Loucy (cell line): ENCODE results near the gene MRPL38.

Experiments
- H2AFZ ChIP-seq: fragments of 200-600 bp; sonication (generic); 2 replicates; pipeline ENCODE4 v1.6.0; 2016; ENCODE audit warnings: antibody characterized with exemption, mild to moderate bottlenecking, low read length, moderate library complexity
- H3F3A ChIP-seq: fragments of 200-600 bp; 2 replicates; pipeline ENCODE4 v1.6.0; 2016; ENCODE audit warnings: antibody characterized with exemption, low read depth, mild to moderate bottlenecking
- H3K27me3 ChIP-seq: fragments of 200-600 bp; sonication (generic); 2 replicates; pipeline ENCODE4 v1.6.1; 2014; ENCODE audit warnings: low read length, mild to moderate bottlenecking; ENCODE audit not compliant: insufficient read depth, poor library complexity, severe bottlenecking
- H3K36me3 ChIP-seq: fragments of 200-600 bp; sonication (generic); 2 replicates; pipeline ENCODE4 v1.6.1; 2016; ENCODE audit warnings: low read length; ENCODE audit not compliant: insufficient read depth
- H3K4me1 ChIP-seq: fragments of 200-600 bp; sonication (generic); 2 replicates; pipeline ENCODE4 v1.5.1; 2014; ENCODE audit warnings: low read length, mild to moderate bottlenecking; ENCODE audit not compliant: insufficient read depth, poor library complexity, severe bottlenecking
- H3K4me2 ChIP-seq: fragments of 200-600 bp; sonication (generic); 2 replicates; pipeline ENCODE4 v1.6.0; 2014; ENCODE audit warnings: antibody characterized with exemption, low read length, low read depth, mild to moderate bottlenecking; ENCODE audit not compliant: poor library complexity, severe bottlenecking
- H3K4me3 ChIP-seq: fragments of 200-600 bp; sonication (generic); 2 replicates; pipeline ENCODE4 v1.5.1; 2014; ENCODE audit warnings: low read length, mild to moderate bottlenecking, mixed read lengths; ENCODE audit not compliant: poor library complexity, severe bottlenecking
- H3K79me2 ChIP-seq: fragments of 200-600 bp; sonication (generic); 2 replicates; pipeline ENCODE4 v1.6.1; 2014; ENCODE audit warnings: low read length; ENCODE audit not compliant: insufficient read depth
- H3K9ac ChIP-seq: fragments of 200-600 bp; sonication (generic); 2 replicates; pipeline ENCODE4 v1.6.0; 2014; ENCODE audit warnings: mild to moderate bottlenecking, low read depth, low read length, moderate library complexity; ENCODE audit not compliant: poor library complexity, severe bottlenecking
- H3K9me2 ChIP-seq: fragments of 200-600 bp; sonication (generic); replicated peaks from 2 replicates; pipeline ENCODE4 v1.6.1; 2016; ENCODE audit warnings: low read depth, low read length, mixed read lengths
- H3K9me3 ChIP-seq: fragments of 200-600 bp; sonication (generic); 2 replicates; pipeline ENCODE4 v1.6.1; 2014; ENCODE audit warnings: mild to moderate bottlenecking, antibody characterized with exemption, low read length, low read depth; ENCODE audit not compliant: insufficient read depth
- H4K20me1 ChIP-seq: fragments of 200-600 bp; sonication (generic); 2 replicates; pipeline ENCODE4 v1.6.0; 2014; ENCODE audit warnings: antibody characterized with exemption, low read length, mild to moderate bottlenecking; ENCODE audit not compliant: insufficient read depth, poor library complexity, severe bottlenecking
- EZH2phosphoT487 ChIP-seq: fragments of 200-600 bp; IDR thresholded peaks from 2 replicates; pipeline ENCODE4 v1.6.1; 2018; ENCODE audit warnings: antibody characterized with exemption, mild to moderate bottlenecking, moderate library complexity, borderline replicate concordance
- TF ChIP-seq, protein P1 (sequence below): fragments of 200-600 bp; sonication (generic); conservative IDR thresholded peaks from 2 replicates; pipeline ENCODE4 v1.5.1; 2014; ENCODE audit warnings: mild to moderate bottlenecking, antibody characterized with exemption, low read length

Gene MRPL38

DNA sequence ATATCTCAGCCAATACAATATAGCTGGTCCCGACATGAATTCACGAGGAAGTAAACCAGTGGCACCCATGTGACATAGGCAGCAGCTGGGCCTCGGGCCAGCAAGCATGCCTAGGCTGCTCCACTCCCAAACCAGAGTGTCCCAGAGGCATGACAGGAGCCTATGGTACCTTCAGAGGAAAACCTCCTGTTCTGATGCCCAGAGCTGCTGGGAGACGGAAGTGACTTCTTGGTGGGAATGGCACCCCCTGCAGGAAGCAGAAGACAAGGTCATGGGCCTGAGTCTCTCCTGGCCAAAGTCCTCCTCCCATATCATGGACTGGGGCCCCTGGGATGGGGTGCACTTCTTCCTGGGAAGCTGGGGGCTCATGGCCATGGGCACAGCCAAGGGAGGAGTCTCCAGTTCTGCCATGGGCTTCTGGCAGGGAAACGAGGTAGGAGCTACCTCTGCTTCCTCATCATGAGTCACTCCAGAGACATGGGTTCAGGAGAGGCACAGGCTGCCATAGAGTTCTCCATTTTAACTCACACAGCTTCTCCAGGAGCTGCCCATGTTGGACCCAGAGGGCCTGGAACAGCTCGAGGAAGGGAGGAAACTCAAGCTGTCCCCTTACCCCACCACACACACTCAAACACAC lies 22.7 kb upstream of the MRPL38 start:
- peak overlapping the region; percentile 63 for H2AFZ ChIP-seq
- H3K9ac ChIP-seq, result peak overlapping the region; percentile 2
- no peaks in the 10 kb centered on the region for H3K27me3 ChIP-seq
- H3K36me3 ChIP-seq, result no peaks in the 10 kb centered on the region
- no peaks in the 10 kb centered on the region for H3F3A ChIP-seq
- no peak overlapping the region for H3K4me2 ChIP-seq
- no peaks in the 10 kb centered on the region for H3K9me2 ChIP-seq
- H3K9me3 ChIP-seq, result no peaks in the 10 kb centered on the region
- TF ChIP-seq EZH2phosphoT487, result no peak
- TF ChIP-seq, protein P1, sequence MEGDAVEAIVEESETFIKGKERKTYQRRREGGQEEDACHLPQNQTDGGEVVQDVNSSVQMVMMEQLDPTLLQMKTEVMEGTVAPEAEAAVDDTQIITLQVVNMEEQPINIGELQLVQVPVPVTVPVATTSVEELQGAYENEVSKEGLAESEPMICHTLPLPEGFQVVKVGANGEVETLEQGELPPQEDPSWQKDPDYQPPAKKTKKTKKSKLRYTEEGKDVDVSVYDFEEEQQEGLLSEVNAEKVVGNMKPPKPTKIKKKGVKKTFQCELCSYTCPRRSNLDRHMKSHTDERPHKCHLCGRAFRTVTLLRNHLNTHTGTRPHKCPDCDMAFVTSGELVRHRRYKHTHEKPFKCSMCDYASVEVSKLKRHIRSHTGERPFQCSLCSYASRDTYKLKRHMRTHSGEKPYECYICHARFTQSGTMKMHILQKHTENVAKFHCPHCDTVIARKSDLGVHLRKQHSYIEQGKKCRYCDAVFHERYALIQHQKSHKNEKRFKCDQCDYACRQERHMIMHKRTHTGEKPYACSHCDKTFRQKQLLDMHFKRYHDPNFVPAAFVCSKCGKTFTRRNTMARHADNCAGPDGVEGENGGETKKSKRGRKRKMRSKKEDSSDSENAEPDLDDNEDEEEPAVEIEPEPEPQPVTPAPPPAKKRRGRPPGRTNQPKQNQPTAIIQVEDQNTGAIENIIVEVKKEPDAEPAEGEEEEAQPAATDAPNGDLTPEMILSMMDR, result peak; percentile 65
- H3K4me1 ChIP-seq, result peaks cover 4% of the 10 kb centered on the region
- no peaks in the 10 kb centered on the region for H4K20me1 ChIP-seq
- H3K79me2 ChIP-seq, result no peaks in the 10 kb centered on the region
- H3K4me3 ChIP-seq, result no peak overlapping the region

DNA sequence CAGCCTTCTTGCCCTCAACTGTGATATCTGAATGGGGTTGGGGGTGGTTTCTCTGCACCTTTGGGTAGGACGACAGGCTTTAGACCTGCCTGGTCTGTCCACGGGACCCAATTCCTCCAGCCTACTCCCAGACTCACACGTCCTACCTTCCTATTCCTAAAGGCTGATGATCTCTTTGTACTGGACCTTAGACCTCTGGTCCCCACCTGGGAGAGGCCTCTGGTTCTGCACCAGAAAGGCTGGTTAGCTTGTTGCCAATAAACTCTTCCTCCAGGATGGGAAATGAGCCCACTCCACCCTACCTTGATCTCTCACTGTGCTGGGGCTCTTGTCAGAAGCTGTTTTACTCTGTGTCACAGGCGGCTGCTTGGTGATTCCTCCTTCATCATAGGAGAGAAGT lies 21.8 kb upstream of the MRPL38 start:
- Histone ChIP-seq H3K27me3 (no peaks in the 10 kb centered on the region), H3K36me3 (no peaks in the 10 kb centered on the region), H4K20me1 (no peaks in the 10 kb centered on the region), H3K9me2 (no peaks in the 10 kb centered on the region), H3K4me2 (no peak overlapping the region), H3K4me1 (peaks cover 4% of the 10 kb centered on the region), H3K4me3 (no peak overlapping the region), H2AFZ (no peak overlapping the region), H3K79me2 (no peaks in the 10 kb centered on the region), H3K9ac (no peak overlapping the region), H3K9me3 (no peaks in the 10 kb centered on the region), H3F3A (no peaks in the 10 kb centered on the region)
- TF ChIP-seq, protein P1, result no peak
- no peak for TF ChIP-seq EZH2phosphoT487

DNA sequence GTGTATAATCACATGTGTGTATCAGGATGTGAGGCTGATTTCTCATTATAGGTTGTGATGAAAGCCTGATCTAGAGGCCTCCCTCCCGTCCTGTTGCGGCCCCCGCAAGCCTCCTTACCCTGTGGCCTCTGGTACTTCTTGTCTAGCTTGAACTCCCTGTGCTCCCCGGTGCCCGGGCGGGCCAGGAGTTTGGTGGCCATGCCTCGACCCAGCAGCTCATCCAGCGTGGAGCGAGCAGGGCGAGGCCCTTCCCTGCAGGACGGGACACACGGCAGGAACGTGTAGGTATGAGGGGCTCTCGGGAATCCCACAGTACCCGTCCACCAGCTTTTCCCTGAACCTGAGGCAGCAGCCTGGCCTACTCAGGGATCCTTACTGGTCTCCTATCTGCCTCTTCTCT lies 21.2 kb upstream of the MRPL38 start:
- Histone ChIP-seq H3F3A (no peaks in the 10 kb centered on the region), H3K4me2 (no peak overlapping the region), H2AFZ (no peak overlapping the region), H3K36me3 (no peaks in the 10 kb centered on the region), H3K9ac (no peak overlapping the region), H3K27me3 (no peaks in the 10 kb centered on the region), H3K79me2 (no peaks in the 10 kb centered on the region), H4K20me1 (no peaks in the 10 kb centered on the region), H3K4me3 (no peak overlapping the region), H3K9me2 (no peaks in the 10 kb centered on the region), H3K9me3 (no peaks in the 10 kb centered on the region), H3K4me1 (peaks cover 4% of the 10 kb centered on the region)
- TF ChIP-seq, protein P1, result no peak
- no peak for TF ChIP-seq EZH2phosphoT487
